GM21576 (cell line): ENCODE measurements around the gene PARD3.
A peak's percentile ranks its signal among the peaks of the same experiment; 100 is the strongest.
"Not testable (repeated sequence)": the region's sequence is repeated elsewhere in the genome, so short reads cannot be mapped to it uniquely, and the experiment has no call there.

Experiments
- ATAC-seq: cut with Tn5 transposase; IDR thresholded peaks from one replicate; pipeline ENCODE4 v1.9.1; 2021; ENCODE audit warnings: mild to moderate bottlenecking, moderate library complexity; ENCODE audit not compliant: unreplicated experiment

PARD3 gene

DNA sequence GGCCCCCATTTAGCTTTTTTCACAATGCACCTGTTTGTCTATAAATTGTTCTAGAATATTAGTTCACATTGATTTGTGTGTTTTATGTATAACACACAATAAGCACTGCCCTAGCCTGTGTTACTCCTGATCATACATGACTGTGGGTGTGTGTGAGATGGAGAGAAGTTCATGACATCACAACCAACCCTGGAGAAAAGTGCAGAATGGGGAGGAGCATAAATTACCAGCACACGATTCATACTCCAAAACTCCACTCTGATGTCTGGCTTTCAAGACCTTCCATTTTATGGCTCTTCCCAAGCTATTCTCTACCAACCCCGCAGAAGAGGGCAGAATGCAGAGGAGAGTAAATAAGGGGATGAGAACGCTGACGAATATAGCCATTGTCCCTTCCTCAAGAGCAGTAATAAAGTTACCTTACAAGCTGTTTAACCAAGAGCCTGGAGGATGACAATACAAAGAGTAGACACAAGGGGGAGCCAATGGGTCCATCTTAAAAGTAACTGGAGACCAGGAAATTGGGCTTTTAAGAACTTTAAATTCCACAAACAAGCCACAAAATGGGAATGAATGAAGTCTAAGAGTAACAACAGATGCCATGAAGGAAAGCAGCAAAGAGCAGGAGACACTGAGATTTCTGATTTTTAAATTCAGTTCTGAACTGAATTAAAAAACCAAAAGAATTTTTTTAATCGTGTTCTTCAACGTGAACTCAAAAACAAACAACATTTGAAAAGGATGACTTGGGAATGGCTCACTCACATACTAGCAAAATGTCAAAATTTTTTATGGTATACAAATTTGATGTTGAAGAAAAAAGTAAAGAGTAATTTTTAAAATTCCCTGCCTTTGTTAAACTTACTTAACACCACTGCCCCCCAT is 159.6 kb downstream of the PARD3 start:
- no peak for ATAC-seq

- ATAC-seq = no peak
Measured at GRCh38 chr10:34654211-34654610, 160.9 kb downstream of the PARD3 start.

- no peak for ATAC-seq
Measured at GRCh38 chr10:34653530-34653929, 161.6 kb downstream of the PARD3 start.

GRCh38 chr10:34651416-34652195 is 163.5 kb downstream of the PARD3 start:
- no peak for ATAC-seq

DNA sequence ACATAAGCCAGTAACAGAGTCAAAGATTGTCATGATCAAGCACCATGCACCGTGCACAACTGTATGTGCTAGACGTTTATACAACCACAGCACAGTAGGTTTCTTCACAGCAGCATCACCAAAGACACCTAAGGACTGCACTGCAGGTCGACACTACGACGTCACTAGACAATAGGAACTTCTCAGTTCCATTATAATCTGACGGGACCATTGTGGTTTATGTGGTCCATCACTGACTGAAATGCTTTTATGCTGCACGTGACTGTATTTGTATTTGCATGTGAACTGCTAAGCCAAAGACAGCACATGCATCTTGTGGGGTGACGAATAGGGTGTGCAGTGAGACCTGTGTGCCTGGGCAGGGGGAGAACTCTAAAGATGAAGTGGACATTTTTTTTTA is 164.9 kb downstream of the PARD3 start:
- ATAC-seq = no peak

DNA sequence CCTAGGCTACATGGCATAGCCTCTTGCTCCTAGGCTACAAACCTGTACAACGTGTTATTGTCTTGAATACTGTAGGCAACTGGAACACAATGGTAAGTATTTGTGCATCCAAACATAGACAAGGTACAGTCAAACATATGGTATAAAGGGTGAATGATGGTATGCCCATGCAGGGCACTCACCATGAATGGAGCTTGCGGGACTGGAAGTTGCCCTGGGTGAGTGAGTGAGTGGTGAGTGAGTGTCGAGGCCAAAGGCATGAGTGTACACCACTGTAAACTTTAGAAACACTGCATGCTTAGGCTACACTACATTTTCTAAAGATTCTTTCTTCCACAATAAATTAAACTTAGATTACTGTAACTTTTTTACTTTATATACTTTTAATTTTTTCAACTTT is 165.7 kb downstream of the PARD3 start:
- ATAC-seq = no peak

GRCh38 chr10:34648919-34649318 is 166.2 kb downstream of the PARD3 start:
- no peak for ATAC-seq

DNA sequence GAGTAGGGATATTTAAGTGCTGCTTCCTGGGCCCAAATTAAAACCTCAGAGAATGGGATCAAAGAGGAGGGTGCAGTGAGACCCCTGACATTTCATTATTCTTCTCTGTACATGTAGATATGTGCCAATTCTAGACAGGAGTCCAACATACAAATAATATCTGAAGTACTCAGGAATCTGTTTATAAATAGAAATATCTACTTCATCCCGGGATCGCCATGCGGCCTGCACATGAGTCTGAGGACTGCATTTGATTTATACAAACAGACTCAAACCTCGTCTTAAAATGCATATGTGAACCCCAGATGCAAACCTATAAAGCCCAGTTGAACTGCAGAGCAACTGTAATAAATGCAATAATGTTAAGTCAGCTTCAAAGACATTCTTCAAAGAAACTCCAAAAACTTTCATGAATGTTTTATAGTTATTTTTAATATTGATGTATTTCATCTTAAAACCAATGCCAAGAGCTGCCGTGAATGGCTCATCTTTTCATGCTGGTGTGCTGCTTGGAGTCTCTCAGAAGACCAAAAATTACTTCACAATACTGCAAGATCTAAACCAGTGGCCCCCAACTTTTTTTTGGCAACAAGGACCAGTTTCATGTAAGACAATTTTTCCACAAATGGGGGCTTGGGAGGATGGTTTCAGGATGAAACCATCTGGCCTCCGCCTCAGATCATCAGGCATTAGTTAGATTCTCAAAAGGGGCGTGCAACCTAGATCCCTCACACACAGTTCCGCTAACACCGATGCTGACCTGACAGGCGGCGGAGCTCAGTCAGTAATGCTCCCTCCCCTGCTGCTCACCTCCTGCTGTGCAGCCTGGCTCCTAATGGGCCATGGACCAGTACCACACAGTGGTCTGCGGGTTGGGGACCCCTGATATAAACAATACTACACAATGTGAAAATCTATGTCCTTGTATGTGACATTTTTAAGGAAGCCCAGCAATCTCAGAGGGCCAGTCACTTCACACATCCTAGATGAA is 166.9 kb downstream of the PARD3 start:
- no peak for ATAC-seq

GRCh38 chr10:34647160-34647559 is 167.9 kb downstream of the PARD3 start:
- no peak for ATAC-seq

- ATAC-seq = no peak
Measured at GRCh38 chr10:34646331-34646730, 168.8 kb downstream of the PARD3 start.

GRCh38 chr10:34644815-34645214 is 170.3 kb downstream of the PARD3 start:
- ATAC-seq = not testable (repeated sequence)

- no peak for ATAC-seq
Measured at GRCh38 chr10:34644224-34644623, 170.9 kb downstream of the PARD3 start.

GRCh38 chr10:34643620-34644019 is 171.5 kb downstream of the PARD3 start:
- ATAC-seq = no peak

GRCh38 chr10:34641913-34642558 is 173.1 kb downstream of the PARD3 start:
- no peak for ATAC-seq

DNA sequence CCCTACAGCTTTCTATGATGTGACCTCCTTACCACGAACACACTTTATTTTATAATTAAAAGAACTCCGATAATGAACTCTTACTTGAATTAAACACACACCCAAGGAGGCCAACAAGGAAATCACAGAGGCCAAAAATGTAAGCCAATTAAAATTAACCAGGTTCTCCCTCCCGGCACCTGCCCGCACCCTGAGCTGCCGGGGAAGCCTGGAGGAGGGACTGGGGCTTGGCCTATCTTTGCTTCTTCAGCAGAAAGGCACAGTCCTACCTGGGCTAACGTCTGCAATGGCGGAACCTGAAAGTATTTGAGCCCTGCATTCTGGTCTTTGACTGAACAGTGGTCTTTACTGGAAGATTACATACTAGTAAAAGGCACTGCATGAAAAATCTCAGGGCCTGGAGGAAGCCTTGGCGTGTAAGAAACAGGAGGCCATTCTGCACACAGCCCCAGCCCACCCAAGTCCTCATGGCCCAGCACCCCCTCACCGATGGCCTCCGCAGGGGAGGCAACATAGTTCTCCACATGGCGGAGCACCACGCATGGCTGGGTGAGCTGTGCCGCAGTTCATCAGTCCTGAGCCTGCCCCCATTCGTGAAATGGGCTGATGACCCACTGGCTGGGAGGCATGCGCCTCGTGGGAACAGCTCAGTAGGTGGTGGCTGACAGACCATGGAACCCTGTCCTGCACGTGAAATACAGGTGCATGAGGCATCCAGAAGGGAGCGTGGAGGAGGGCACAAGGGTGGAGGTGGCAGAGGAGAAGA is 173.8 kb downstream of the PARD3 start:
- ATAC-seq = no peak

GRCh38 chr10:34638406-34639054 is 176.6 kb downstream of the PARD3 start:
- ATAC-seq = no peak

DNA sequence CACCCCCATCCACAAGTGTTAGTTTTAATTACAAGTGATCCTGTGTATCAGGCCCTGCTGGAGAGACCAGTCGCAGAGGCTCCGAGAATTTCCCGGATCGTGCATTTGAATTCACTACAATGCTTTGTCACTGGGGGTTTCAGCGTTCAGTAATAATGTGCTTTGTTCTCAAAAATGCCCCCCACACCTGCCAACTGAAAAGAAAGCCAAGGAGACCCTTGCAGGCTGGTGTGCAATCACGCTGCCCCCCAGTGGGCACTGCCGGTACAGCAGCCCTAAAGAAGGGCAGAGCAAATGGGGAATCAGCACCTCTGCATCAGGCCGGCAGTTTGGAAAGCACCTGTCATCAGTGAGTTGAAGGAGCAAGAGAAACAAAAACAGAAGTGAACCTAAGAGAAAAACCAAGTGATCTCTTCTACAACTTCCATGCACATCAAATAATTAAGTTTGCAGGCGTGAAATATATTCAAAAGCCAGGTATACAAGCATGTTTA is 177.6 kb downstream of the PARD3 start:
- peak; percentile 80 for ATAC-seq

DNA sequence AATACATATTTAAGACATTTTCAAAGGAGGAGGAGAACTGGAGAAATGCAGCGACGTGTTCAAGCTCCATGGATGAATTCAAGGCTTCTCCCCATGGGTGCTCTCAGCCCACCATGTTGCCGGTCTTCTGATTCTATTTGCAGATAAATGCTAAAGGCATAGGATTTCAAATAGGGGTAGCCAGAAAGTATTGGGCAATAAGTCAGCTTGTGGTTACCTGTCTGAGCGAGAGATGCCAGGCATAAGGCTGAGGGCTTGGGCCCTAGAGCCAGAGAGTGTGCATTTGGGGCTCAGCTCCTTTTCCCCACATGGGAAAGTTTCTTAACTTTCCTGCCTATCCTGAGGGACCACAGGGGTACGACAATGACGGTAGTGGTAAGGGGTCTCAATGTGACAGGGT is 180.0 kb downstream of the PARD3 start:
- no peak for ATAC-seq

- ATAC-seq = no peak
Measured at GRCh38 chr10:34633374-34633773, 181.7 kb downstream of the PARD3 start.
